ENCODE data around the gene SPPL3. TPM values are rescaled to one million over a fixed set of nuclear protein-coding genes. Genes with fewer than 3 reads are reported as not detected.
"Not testable (repeated sequence)": the region's sequence is repeated elsewhere in the genome, so short reads cannot be mapped to it uniquely, and the experiment has no call there.

The SPPL3 gene
- polyA plus RNA-seq, 1 experiment = 22.1 TPM

DNA sequence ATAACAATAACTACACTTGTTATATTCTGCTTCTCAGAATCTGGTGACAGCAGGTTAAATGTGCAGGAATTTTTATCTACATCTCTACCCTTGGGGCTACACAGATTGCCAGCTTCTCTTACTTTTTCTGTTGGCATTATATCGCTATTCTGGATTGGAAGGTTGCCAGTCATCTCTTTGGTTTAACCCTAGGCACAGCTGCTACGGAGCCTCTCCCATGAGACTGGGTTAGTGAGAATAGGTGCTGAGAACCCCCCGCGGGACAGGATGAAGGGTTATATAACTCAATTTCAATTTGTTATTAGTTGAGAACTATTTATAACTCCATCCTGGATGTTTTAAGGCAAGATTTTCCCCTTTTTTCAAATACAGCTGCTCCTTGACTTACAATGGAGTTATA is 105.5 kb downstream of the SPPL3 start:
- Histone ChIP-seq H3K27ac (ENCODE audit: low read depth, low read length) (no peak overlapping the region), H3K9me3 (ENCODE audit: control insufficient read depth, insufficient read depth, low read length) (peaks cover 4% of the 10 kb centered on the region), H3K27me3 (ENCODE audit: control insufficient read depth, insufficient read depth, low read length) (no peaks in the 10 kb centered on the region), H3K4me3 (ENCODE audit: low read depth, low read length) (no peak overlapping the region)
- TF ChIP-seq, protein P1, sequence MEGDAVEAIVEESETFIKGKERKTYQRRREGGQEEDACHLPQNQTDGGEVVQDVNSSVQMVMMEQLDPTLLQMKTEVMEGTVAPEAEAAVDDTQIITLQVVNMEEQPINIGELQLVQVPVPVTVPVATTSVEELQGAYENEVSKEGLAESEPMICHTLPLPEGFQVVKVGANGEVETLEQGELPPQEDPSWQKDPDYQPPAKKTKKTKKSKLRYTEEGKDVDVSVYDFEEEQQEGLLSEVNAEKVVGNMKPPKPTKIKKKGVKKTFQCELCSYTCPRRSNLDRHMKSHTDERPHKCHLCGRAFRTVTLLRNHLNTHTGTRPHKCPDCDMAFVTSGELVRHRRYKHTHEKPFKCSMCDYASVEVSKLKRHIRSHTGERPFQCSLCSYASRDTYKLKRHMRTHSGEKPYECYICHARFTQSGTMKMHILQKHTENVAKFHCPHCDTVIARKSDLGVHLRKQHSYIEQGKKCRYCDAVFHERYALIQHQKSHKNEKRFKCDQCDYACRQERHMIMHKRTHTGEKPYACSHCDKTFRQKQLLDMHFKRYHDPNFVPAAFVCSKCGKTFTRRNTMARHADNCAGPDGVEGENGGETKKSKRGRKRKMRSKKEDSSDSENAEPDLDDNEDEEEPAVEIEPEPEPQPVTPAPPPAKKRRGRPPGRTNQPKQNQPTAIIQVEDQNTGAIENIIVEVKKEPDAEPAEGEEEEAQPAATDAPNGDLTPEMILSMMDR (IDR thresholded peaks at IDR 0.05; ENCODE audit: low read depth, low read length) = no peak
- CTCF ChIA-PET = no interaction called here
- POLR2A ChIA-PET = no interaction called here
- no peak for DNase-seq (ENCODE audit: low read depth, low spot score)

DNA sequence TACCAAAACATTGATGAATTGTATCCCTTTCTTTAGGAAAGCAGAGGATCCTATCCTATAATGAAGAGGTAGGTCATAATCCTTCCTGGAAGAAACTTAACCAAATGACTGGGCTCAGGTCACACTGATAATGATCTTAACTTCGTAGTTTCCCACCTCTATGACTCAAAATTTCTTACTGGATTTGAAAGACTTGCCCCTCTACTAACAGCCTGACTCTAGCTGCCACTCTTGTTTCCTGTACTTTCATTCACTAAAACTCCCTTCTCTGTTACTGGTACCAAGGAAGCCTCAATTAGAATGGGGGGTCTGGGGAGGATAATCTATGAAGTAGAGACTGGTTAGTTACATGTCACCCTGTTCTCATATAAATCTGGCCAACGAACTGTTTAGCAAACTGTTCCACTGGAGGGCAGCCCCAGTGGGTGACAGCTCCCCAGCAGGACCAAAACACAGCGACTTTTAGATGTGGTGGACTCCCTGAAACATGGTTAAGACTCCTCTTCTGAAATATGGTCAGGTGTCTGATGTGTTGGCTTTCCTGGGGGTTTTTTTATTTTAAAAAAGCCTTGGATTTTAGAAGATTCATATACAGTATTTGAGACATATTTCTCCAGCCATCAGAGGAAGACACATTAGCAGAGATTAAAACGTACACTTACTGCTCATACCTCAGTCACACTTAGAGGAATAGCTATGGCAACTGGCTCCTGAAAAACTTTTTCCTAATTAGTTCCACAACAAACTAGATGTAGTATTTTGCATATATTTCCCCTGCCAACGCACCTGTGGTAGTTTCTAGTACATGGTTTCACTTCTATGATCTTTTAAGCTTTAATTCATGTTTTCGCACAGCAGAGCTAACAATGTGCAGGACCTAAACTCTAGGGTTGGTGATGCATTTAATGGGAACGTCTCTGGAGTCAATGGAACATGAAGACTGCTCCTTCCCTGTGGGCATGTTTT is 106.2 kb downstream of the SPPL3 start:
- DNase-seq (ENCODE audit: low read depth, low spot score) = no peak
- ChIA-PET CTCF (no interaction called here), POLR2A (no interaction called here)
- H3K9me3 ChIP-seq (ENCODE audit: control insufficient read depth, insufficient read depth, low read length) = peaks cover 7% of the 10 kb centered on the region
- TF ChIP-seq, protein P1 (IDR thresholded peaks at IDR 0.05; ENCODE audit: low read depth, low read length) = no peak
- no peaks in the 10 kb centered on the region for H3K27me3 ChIP-seq (ENCODE audit: control insufficient read depth, insufficient read depth, low read length)
- H3K27ac ChIP-seq (ENCODE audit: low read depth, low read length) = no peak overlapping the region
- H3K4me3 ChIP-seq (ENCODE audit: low read depth, low read length) = no peak overlapping the region

DNA sequence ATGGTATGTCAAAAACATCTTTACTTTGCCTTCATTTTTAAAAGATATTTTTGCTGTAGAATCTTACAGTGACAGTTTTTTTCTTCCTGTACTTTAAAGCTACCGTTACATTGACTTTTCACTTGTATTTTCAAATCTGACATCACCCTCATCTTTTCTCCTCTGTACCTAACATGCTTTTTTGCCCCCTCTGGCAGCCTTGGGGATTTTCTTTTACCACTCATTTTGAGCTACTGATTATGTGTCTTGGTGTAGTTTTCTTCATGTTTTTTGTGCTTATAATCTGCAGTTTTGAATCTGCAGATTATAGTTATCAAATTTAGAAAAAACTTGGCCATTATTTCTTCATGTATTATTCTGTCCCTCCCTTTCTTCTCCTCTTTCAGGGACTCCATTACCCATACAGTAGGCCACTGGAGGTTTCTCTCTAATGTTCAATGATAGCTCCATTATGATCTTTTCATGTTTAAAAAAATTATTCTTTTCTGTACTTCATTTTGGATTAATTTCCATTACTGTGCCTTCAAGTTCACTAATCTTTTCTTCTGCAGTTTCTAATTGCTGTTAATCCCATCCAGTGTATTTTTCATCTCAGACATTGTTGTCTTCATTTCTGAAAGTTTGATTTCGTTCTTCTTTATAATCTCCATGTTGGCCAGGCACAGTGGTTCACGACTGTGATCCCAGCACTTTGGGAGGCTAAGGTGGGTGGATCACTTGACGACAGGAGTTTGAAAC is 108.5 kb downstream of the SPPL3 start:
- ChIA-PET CTCF (no interaction called here), POLR2A (no interaction called here)

DNA sequence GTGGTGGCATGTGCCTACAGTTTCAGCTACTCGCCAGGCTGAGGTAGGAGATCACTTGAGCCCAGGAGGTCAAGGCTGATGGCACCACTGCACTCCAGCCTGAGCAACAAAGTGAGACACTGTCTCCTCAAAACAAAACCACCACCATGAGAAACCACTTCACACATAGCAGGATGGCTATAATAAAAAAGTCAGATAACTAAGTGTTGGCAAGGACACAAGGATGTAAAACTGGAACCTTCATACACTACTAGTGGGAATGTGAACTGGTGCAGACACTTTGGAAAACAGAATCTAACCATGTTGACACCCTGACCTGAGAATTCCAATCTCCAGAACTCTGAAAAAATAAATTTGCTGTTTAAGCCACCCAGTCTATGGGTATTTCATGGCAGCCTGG is 110.8 kb downstream of the SPPL3 start:
- H3K27ac ChIP-seq (ENCODE audit: low read depth, low read length) = no peak overlapping the region
- no peak overlapping the region for H3K4me3 ChIP-seq (ENCODE audit: low read depth, low read length)
- TF ChIP-seq, protein P1 (IDR thresholded peaks at IDR 0.05; ENCODE audit: low read depth, low read length) = no peak
- POLR2A ChIA-PET = no interaction called here
- CTCF ChIA-PET = no interaction called here
- no peaks in the 10 kb centered on the region for H3K27me3 ChIP-seq (ENCODE audit: control insufficient read depth, insufficient read depth, low read length)
- H3K9me3 ChIP-seq (ENCODE audit: control insufficient read depth, insufficient read depth, low read length) = peaks cover 7% of the 10 kb centered on the region
- DNase-seq (ENCODE audit: low read depth, low spot score) = no peak

More for the DNA sequence above, 108.5 kb downstream of the SPPL3 start:
- Histone ChIP-seq H3K4me3 (ENCODE audit: low read depth, low read length) (no peak overlapping the region), H3K27me3 (ENCODE audit: control insufficient read depth, insufficient read depth, low read length) (no peaks in the 10 kb centered on the region), H3K9me3 (ENCODE audit: control insufficient read depth, insufficient read depth, low read length) (peaks cover 7% of the 10 kb centered on the region), H3K27ac (ENCODE audit: low read depth, low read length) (no peak overlapping the region)
- TF ChIP-seq, protein P1 (IDR thresholded peaks at IDR 0.05; ENCODE audit: low read depth, low read length) = no peak
- no peak for DNase-seq (ENCODE audit: low read depth, low spot score)

DNA sequence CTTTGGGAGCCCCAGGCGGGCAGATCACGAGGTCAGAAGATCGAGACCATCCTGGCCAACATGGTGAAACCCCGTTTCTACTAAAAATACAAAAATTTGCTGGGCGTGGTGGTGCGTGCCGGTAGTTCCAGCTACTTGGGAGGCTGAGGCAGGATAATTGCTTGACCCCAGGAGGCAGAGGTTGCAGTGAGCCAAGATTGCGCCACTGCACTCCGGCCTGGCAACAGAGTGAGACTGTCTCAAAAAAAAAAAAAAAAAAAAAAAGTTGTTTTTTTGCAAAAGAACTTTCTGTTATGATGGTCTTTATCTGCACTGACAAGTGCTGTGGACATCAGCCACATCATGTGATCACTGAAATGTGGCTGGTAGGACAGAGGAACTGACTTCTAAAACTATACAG is 111.7 kb downstream of the SPPL3 start:
- DNase-seq (ENCODE audit: low read depth, low spot score); H3K9me3 ChIP-seq (ENCODE audit: control insufficient read depth, insufficient read depth, low read length); CTCF ChIA-PET; POLR2A ChIA-PET; H3K4me3 ChIP-seq (ENCODE audit: low read depth, low read length); H3K27me3 ChIP-seq (ENCODE audit: control insufficient read depth, insufficient read depth, low read length); H3K27ac ChIP-seq (ENCODE audit: low read depth, low read length): not testable (repeated sequence)
